Suprapubic skin (tissue), 4 donors: ENCODE data around the gene FNDC5. TPM values are rescaled to one million over a fixed set of nuclear protein-coding genes. Genes with fewer than 3 reads are reported as not detected.

Experiments
- DNase-seq, 2 donors: peaks; one replicate each; pipeline ENCODE4 v3.0.0-alpha.2; 2019; ENCODE audit warnings: low spot score in 2 of 2
- H3K27ac ChIP-seq: fragments of 200-600 bp; sonication (generic); one replicate; pipeline ENCODE4 v1.5.1; 2019
- H3K27me3 ChIP-seq: fragments of 200-600 bp; sonication (generic); one replicate; pipeline ENCODE4 v1.5.1; 2019
- H3K36me3 ChIP-seq: fragments of 200-600 bp; sonication (generic); one replicate; pipeline ENCODE4 v1.5.1; 2019
- H3K4me1 ChIP-seq: fragments of 200-600 bp; sonication (generic); one replicate; pipeline ENCODE4 v1.5.1; 2019
- H3K4me3 ChIP-seq: fragments of 200-600 bp; sonication (generic); one replicate; pipeline ENCODE4 v1.5.1; 2019; ENCODE audit warnings: mild to moderate bottlenecking
- H3K9me3 ChIP-seq: fragments of 200-600 bp; sonication (generic); one replicate; pipeline ENCODE4 v1.5.1; 2019
- EP300 ChIP-seq: sonication (generic); formaldehyde crosslinking; IDR thresholded peaks from one replicate; pipeline ENCODE4 v1.6.1; 2017; ENCODE audit warnings: antibody characterized with exemption
- POLR2A ChIP-seq, 2 donors: fragments of 450-650 bp; IDR thresholded peaks; one replicate each; pipeline ENCODE4 v1.6.1; 2017; ENCODE audit warnings: antibody characterized with exemption in 2 of 2, mild to moderate bottlenecking in 2 of 2, moderate library complexity in 2 of 2
- POLR2AphosphoS5 ChIP-seq, 3 donors: sonication (generic); formaldehyde crosslinking; IDR thresholded peaks; one replicate each; pipeline ENCODE4 v1.6.1; 2017; ENCODE audit warnings: antibody characterized with exemption in 3 of 3
- WGBS: methylation state at CpG from one replicate; pipeline ENCODE4 v1.1.5; 2018; 5-methylcytosine and 5-hydroxymethylcytosine counted together
- total RNA-seq, 4 donors: library from RNA; depleted of rRNA; stranded (reverse); fragments of >200 nt; gene quantifications; one replicate each; pipeline ENCODE4 v1.1.0, GENCODE V29; 2016
- TF ChIP-seq, protein P1 (sequence below), 2 donors: fragments of 200-600 bp in 1 of 2; fragments of 450-650 bp in 1 of 2; sonication (generic) in 1 of 2; IDR thresholded peaks; one replicate each; pipeline ENCODE4 v1.5.1; 2016 to 2019; ENCODE audit warnings: antibody characterized with exemption in 2 of 2, mild to moderate bottlenecking in 1 of 2, moderate library complexity in 1 of 2

Gene FNDC5
- total RNA-seq, 4 donors from 2014 or later: 0.48 to 3.0 (median 1.6) TPM; not detected in 1

DNA sequence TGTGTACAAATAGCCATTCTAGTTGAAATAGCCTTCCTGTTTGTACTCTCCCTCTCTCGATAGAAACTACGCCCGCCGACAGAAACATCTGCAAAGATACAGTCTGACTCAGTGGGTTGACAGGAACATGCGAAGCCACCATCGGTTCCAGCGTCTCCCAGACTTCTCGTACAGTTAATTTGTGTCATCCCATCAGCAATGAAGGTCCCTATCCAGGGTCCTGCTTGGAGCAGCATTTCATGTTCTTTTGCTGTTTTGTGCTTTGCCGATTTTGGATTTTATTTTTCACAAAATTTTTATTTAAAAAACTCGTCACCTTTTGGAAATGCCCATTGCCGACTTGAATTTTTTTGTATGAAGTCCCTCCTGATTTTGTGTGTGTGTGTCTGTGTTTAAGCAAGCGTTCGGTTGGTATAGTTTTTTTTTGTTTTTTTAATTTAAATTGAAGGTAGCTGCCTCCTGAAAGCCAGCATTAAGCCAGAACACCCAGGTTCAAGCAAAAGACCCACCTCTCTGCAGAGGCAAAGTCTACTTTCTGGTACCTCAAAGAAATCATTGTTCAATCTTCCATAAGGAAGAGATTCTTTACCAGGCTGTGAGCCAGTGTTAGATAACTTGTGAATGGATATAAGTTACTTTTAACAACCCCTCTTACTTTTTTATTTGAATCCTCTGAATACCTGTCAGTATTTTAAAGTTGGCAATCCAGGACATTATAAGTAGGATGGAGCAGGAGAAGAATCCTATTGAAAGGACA, 14.7 kb downstream of the FNDC5 start:
- no peak for DNase-seq
- H3K9me3 ChIP-seq: no peaks in the 10 kb centered on the region
- peaks cover 48% of the 10 kb centered on the region for H3K36me3 ChIP-seq
- H3K4me3 ChIP-seq: no peak overlapping the region
- no peaks in the 10 kb centered on the region for H3K27me3 ChIP-seq
- 89% methylated on average over 13 of the region's 13 CpGs for WGBS
- no peak overlapping the region for H3K27ac ChIP-seq
- TF ChIP-seq, protein P1, sequence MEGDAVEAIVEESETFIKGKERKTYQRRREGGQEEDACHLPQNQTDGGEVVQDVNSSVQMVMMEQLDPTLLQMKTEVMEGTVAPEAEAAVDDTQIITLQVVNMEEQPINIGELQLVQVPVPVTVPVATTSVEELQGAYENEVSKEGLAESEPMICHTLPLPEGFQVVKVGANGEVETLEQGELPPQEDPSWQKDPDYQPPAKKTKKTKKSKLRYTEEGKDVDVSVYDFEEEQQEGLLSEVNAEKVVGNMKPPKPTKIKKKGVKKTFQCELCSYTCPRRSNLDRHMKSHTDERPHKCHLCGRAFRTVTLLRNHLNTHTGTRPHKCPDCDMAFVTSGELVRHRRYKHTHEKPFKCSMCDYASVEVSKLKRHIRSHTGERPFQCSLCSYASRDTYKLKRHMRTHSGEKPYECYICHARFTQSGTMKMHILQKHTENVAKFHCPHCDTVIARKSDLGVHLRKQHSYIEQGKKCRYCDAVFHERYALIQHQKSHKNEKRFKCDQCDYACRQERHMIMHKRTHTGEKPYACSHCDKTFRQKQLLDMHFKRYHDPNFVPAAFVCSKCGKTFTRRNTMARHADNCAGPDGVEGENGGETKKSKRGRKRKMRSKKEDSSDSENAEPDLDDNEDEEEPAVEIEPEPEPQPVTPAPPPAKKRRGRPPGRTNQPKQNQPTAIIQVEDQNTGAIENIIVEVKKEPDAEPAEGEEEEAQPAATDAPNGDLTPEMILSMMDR (IDR thresholded peaks at IDR 0.05): no peak
- no peak for TF ChIP-seq POLR2A (IDR thresholded peaks at IDR 0.05)
- TF ChIP-seq POLR2AphosphoS5 (IDR thresholded peaks at IDR 0.05): no peak
- TF ChIP-seq EP300: no peak
- no peaks in the 10 kb centered on the region for H3K4me1 ChIP-seq

DNA sequence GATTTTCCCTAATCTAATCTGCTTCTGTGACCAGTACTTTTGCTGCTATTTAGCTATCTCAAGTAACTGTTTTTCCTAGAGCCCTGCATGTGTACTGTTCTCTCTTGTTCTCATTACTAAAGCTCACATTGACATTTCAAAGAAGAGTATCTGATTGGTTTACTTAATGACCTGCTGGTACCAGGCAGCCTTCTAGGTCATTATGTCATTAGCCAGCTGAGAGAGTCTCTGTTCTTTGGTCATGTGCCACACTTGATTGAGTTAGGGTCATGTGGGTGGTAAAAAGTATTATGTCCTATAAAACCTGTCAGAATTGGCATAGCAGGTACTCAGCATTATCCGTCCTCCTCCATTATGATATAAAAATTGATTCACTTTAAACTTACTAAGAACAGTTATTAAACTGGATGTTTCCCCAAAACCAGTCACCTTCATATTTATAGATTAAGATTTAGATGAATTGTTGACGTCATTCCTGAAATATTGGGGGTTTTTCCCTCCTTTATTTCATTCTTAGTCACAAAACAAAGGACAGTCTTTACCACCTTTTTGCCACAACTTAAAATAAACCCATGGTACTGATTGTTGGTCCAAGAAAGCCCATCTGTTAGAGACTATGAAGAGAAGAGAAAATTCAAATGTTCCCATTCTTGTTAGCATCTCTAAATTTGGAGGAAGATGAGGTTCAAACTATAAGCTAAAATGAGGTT, 22.2 kb downstream of the FNDC5 start:
- 45% methylated on average over 2 of the region's 2 CpGs for WGBS
- no peak for TF ChIP-seq EP300
- TF ChIP-seq, protein P1 (IDR thresholded peaks at IDR 0.05): no peak
- no peak for TF ChIP-seq POLR2AphosphoS5 (IDR thresholded peaks at IDR 0.05)
- no peak for DNase-seq
- no peaks in the 10 kb centered on the region for H3K9me3 ChIP-seq
- no peak overlapping the region for H3K27ac ChIP-seq
- H3K36me3 ChIP-seq: peaks cover 47% of the 10 kb centered on the region
- no peaks in the 10 kb centered on the region for H3K4me1 ChIP-seq
- no peak overlapping the region for H3K4me3 ChIP-seq
- H3K27me3 ChIP-seq: no peaks in the 10 kb centered on the region

DNA sequence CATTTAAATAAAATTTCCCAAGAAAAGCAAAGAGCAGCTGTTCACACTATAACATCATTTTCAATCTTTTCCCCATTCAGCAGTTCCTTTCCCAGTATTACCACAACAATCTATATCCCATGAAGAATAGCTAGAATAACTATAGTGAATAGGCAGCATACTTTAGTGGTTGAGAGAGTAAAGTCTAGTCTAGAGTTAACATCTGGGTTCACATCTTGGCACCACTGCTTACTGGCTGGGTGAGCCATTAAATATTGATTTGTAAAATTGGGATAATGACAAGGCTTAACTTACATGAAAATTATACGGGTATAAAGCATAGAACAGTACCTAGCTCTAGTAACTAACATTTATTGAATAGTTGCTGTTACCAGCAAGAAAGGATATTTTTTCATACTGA, 38.8 kb downstream of the FNDC5 start:
- no peak overlapping the region for H3K4me3 ChIP-seq
- peaks cover 84% of the 10 kb centered on the region for H3K36me3 ChIP-seq
- no peaks in the 10 kb centered on the region for H3K9me3 ChIP-seq
- H3K27me3 ChIP-seq: no peaks in the 10 kb centered on the region
- no peak overlapping the region for H3K27ac ChIP-seq
- DNase-seq: no peak
- WGBS: 89% methylated on average over 1 of the region's 1 CpG
- TF ChIP-seq POLR2A (IDR thresholded peaks at IDR 0.05) (no peak), POLR2AphosphoS5 (IDR thresholded peaks at IDR 0.05) (no peak), EP300 (no peak)
- TF ChIP-seq, protein P1 (IDR thresholded peaks at IDR 0.05): no peak
- no peaks in the 10 kb centered on the region for H3K4me1 ChIP-seq

DNA sequence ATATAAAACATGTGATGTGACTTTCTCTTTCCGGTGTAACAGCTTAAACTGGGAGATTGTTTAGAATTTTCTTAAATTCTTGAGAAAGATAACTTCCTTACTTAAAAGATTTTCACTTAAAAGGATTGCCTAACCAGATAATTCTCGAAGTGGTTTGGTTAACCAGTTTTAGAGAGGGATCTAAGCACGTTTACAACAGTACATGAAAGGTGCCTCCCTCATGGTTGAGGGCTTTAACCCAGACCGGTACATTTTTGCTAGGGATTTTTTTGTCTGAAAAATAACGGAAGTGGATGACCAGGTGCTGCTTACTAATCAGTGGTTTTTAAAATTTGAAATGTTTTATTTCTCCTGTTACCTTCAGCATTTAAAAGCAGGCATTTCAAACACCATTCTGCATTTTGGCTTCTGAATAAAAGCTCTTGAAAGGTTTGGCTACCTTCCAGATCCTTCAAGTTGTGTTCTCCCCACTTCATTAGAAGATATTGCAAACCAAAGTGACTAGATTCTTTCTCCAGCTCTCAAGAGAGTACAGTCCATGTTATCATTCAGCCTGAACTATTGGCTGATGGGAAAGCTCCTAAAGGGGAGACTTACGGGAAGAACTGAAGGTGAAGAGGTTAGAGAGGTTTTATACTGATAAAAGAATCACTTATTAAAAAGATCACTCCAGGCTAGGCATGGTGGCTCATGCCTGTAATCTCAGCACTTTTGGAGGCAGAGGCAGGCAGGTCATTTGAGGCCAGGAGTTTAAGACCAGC, 40.4 kb downstream of the FNDC5 start:
- Histone ChIP-seq H3K36me3 (peaks cover 92% of the 10 kb centered on the region), H3K4me1 (no peaks in the 10 kb centered on the region), H3K27me3 (no peaks in the 10 kb centered on the region), H3K27ac (no peak overlapping the region), H3K4me3 (no peak overlapping the region), H3K9me3 (no peaks in the 10 kb centered on the region)
- DNase-seq: no peak
- WGBS: 90% methylated on average over 6 of the region's 6 CpGs
- TF ChIP-seq EP300: no peak
- TF ChIP-seq, protein P1 (IDR thresholded peaks at IDR 0.05): no peak
- TF ChIP-seq POLR2AphosphoS5 (IDR thresholded peaks at IDR 0.05): no peak
- TF ChIP-seq POLR2A (IDR thresholded peaks at IDR 0.05): no peak

DNA sequence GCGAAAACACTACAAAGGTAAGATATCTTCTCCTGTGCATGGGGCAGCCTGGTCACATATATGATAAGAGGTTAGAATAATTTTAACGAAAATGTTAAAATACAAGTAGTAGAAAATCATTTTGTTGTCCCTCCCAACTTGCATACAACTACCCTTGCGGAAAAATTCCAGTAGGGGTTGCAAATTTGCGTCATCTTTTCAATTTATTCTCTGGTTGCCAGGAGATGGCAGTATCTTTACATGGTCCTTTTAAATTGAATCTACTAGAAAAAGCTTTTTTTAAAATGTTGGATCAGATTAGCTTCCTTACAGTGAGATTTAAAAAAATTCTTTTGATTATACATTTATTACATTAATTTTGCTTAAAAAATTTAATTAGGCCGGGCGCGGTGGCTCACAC, 42.4 kb downstream of the FNDC5 start:
- H3K27ac ChIP-seq: no peak overlapping the region
- no peak overlapping the region for H3K4me3 ChIP-seq
- TF ChIP-seq POLR2A (IDR thresholded peaks at IDR 0.05): no peak
- TF ChIP-seq, protein P1 (IDR thresholded peaks at IDR 0.05): no peak
- TF ChIP-seq EP300: no peak
- no peaks in the 10 kb centered on the region for H3K4me1 ChIP-seq
- H3K9me3 ChIP-seq: no peaks in the 10 kb centered on the region
- H3K27me3 ChIP-seq: no peaks in the 10 kb centered on the region
- 94% methylated on average over 7 of the region's 7 CpGs for WGBS
- no peak for DNase-seq
- H3K36me3 ChIP-seq: peaks cover 78% of the 10 kb centered on the region
